SK-N-MC (cell line): ENCODE measurements around the gene PID1.
A peak's percentile ranks its signal among the peaks of the same experiment; 100 is the strongest.

Experiments
- DNase-seq: peaks from one replicate; pipeline ENCODE4 v3.0.0-alpha.2; 2011; ENCODE audit warnings: low read depth, low spot score
- H3K27ac ChIP-seq: fragments of 200-600 bp; sonication (generic); 2 replicates; pipeline ENCODE4 v1.5.1; 2016; ENCODE audit warnings: mixed run types
- H3K36me3 ChIP-seq: fragments of 200-600 bp; sonication (generic); 2 replicates; pipeline ENCODE4 v1.6.1; 2017; ENCODE audit warnings: antibody characterized with exemption, low read length, mixed read lengths; ENCODE audit not compliant: insufficient read depth
- H3K4me3 ChIP-seq: fragments of 200-600 bp; sonication (generic); 2 replicates; pipeline ENCODE4 v1.5.1; 2016
- H3K9ac ChIP-seq: fragments of 200-600 bp; sonication (generic); 2 replicates; pipeline ENCODE4 v1.8.0; 2017; ENCODE audit warnings: mixed run types, mixed read lengths; ENCODE audit not compliant: insufficient read length
- H3K9me3 ChIP-seq: fragments of 200-600 bp; sonication (generic); 2 replicates; pipeline ENCODE4 v1.6.1; 2017; ENCODE audit warnings: low read depth, mild to moderate bottlenecking, antibody characterized with exemption, low read length, moderate library complexity, mixed read lengths
- EZH2 ChIP-seq: fragments of 200-600 bp; sonication (generic); IDR thresholded peaks from one replicate; pipeline ENCODE4 v1.6.1; 2017; ENCODE audit warnings: antibody characterized with exemption
- FOXP2 ChIP-seq: optimal IDR thresholded peaks from 2 replicates; pipeline ENCODE3; 2011; ENCODE audit warnings: mild to moderate bottlenecking, moderate library complexity; ENCODE audit not compliant: insufficient read depth; ENCODE audit errors: extremely low read length, control extremely low read depth
- POLR2AphosphoS5 ChIP-seq: IDR thresholded peaks from 2 replicates; pipeline ENCODE4 v1.6.1; 2012; ENCODE audit warnings: mild to moderate bottlenecking, low read depth, low read length, borderline replicate concordance

PID1 gene

DNA sequence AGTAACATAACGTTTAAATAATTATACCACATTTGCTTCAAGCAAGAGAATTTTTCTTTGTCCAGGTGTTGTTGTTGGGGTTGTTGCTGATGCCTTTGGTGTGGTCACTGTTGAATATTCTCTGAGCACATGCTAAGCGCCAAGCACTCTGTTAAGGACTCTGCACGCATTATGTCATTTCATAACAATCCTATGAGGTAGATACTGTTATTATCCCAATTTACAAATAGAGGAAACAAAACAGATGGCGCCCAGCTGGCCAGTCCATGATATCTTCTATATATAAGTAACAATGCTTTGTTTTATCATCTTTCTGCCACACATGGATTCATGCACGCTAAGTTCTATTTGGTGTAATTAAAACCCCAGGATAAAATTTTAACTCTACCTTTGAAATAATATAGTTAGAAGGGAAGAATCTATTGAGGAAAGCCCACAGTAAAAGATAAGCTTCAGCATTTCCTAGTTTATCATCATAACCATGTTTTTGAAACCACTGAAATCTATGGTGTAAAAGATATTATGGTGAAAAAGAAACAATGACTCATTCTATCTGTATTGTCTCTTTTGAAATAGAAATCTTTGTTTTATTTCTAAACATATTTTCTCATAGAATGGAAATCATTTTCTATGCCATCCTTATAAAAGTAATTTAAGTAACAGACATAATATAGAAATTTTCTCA, 199.7 kb downstream of the PID1 start:
- Histone ChIP-seq H3K4me3 (no peak overlapping the region), H3K27ac (no peak overlapping the region), H3K9me3 (no peaks in the 10 kb centered on the region), H3K36me3 (no peaks in the 10 kb centered on the region), H3K9ac (no peak overlapping the region)
- TF ChIP-seq EZH2 (no peak), POLR2AphosphoS5 (no peak), FOXP2 (no peak)
- DNase-seq = no peak

DNA sequence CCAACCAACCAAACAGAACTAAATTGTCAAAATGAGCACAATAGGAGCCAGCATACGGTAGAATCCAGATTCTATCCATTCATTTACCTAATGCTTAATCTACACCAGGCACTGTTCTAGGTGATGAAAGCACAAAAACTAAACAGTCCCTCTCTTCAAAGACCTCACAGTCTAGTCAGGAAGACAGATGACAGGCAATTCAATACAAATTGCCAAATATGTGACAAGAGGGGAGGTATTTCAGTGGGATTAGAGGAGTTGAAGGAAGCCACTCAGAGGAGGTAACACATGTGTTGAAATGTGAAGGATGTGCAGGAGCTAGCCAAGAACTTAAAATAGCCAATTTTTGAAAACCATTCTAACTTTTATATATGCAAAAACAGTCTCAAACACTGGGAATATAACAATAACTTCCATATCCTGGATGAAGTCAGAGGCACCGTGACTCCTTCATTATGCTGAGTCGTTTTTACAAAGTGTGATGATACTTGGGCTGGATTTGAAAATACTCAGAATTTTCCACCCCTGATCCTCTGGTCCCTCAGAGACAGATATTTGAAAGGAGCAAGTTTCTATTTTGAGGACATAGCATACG, 204.9 kb downstream of the PID1 start:
- H3K36me3 ChIP-seq = no peaks in the 10 kb centered on the region

DNA sequence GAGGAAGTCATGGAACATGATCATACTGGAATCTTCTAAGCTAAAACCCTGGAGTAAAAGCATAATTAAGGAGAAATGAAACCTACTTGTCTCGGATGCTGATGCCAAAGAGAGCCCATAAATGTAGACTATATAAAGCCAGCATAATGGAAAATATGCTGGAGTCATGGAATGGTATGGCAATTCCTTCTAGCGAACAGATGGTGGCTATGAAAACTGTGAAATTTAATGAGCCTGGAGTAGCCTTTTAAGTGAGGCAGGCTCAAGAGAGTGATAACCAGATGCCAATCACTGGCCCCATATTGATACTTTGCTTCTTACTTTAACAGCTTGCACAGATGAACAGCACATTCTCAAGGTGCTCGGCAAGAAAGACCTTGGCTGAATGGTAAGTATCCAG, 206.3 kb downstream of the PID1 start:
- DNase-seq = no peak
- no peak overlapping the region for H3K4me3 ChIP-seq
- TF ChIP-seq FOXP2 (no peak), EZH2 (no peak), POLR2AphosphoS5 (no peak)
- H3K36me3 ChIP-seq = no peaks in the 10 kb centered on the region
- H3K9ac ChIP-seq = no peak overlapping the region
- no peak overlapping the region for H3K27ac ChIP-seq
- no peaks in the 10 kb centered on the region; the same call in 1 of the 2 replicates for H3K9me3 ChIP-seq

More for the DNA sequence above, 204.9 kb downstream of the PID1 start:
- Histone ChIP-seq H3K4me3 (no peak overlapping the region), H3K9ac (no peak overlapping the region), H3K9me3 (no peaks in the 10 kb centered on the region; the same call in 1 of the 2 replicates), H3K27ac (no peak overlapping the region)
- DNase-seq = no peak
- no peak for TF ChIP-seq POLR2AphosphoS5
- no peak for TF ChIP-seq EZH2
- TF ChIP-seq FOXP2 = no peak

DNA sequence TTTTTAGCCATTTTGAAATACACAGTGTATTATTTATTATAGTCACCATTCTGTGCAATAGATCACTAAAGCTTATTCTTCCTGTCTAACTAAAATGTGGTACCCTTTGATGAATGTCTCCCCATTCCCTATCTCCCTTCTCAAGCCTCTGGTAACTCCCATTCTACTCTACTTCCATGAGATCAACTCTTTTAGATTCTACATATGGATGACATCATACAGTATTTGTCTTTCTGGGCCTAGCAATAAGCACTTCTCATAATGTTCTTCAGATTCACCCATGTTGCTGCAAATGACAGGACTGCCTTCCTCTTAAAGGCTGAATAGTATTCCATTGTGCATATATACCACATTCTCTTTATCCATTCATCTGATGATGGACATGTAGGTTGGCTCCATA, 210.9 kb downstream of the PID1 start:
- H3K9ac ChIP-seq = no peak overlapping the region
- TF ChIP-seq EZH2 (no peak), FOXP2 (no peak), POLR2AphosphoS5 (no peak)
- no peaks in the 10 kb centered on the region; the same call in 1 of the 2 replicates for H3K9me3 ChIP-seq
- DNase-seq = no peak
- H3K36me3 ChIP-seq = no peaks in the 10 kb centered on the region
- H3K4me3 ChIP-seq = no peak overlapping the region
- H3K27ac ChIP-seq = no peak overlapping the region

DNA sequence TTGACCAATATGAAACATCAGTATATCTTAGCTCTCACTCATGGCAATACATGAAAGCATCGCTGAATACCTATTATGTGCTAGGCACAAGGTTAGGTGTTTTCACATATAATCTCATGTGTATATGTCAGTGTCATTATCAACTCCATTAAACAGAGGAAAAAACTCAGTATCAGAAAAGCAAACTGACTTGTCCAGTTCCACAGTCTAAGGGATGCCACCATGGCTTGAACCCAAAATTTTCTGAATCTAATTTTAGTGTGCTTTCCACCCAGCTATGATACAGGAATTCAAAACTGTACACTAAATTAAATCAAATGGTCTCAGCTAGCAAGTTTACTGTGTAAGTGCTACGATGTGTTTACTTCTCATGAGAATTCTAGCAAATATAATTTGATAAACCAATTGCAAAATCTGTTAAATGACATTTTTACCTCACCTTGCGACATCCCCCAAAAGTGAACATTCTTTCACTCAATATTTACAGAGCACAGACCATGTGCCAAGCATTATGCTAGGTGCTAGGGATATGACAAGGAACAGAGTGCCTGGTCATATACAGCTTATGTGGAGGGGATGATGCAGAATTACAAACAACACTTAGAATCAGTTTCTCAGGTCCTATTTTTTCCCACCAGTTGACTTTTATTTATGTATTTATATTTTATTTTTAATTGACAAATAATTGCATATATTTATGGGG, 211.6 kb downstream of the PID1 start:
- H3K9me3 ChIP-seq = no peaks in the 10 kb centered on the region; the same call in 1 of the 2 replicates
- DNase-seq = no peak
- no peaks in the 10 kb centered on the region for H3K36me3 ChIP-seq
- H3K9ac ChIP-seq = no peak overlapping the region
- TF ChIP-seq EZH2 = no peak
- no peak for TF ChIP-seq FOXP2
- no peak for TF ChIP-seq POLR2AphosphoS5
- no peak overlapping the region for H3K4me3 ChIP-seq
- no peak overlapping the region for H3K27ac ChIP-seq

DNA sequence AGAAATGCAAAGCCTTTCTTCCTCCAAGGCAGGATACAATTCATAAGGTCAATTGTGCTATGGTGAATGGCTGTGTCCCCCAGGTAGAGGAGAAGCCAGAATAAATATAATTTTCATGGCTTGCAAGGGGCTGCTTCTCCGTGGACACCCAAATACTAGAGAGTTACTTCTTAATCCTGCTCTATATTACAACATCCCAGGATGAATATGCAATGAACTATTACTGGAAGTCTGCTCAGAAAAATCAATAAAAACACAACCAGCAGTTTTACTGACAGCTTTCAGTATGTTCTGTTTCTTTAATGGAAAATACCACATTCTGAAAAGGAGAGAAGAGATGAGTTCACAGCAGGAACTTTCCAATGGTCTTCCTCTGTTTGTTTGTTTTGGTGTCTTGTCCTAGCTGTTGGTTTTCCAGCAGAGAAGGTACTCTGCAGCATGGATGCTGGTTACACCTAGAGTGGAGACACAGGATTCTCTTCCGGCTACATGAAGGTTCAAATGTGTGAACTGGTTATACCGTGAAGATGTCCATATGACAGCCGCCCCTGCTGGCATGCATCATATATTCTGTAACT, 213.0 kb downstream of the PID1 start:
- no peaks in the 10 kb centered on the region for H3K9me3 ChIP-seq
- H3K36me3 ChIP-seq = no peaks in the 10 kb centered on the region
- H3K4me3 ChIP-seq = peak overlapping the region; percentile 4; the same call in 1 of the 2 replicates
- TF ChIP-seq POLR2AphosphoS5 = no peak
- no peak for TF ChIP-seq EZH2
- TF ChIP-seq FOXP2 = no peak
- no peak overlapping the region for H3K9ac ChIP-seq
- H3K27ac ChIP-seq = peak overlapping the region; percentile 33; the same call in 1 of the 2 replicates
- DNase-seq = no peak

DNA sequence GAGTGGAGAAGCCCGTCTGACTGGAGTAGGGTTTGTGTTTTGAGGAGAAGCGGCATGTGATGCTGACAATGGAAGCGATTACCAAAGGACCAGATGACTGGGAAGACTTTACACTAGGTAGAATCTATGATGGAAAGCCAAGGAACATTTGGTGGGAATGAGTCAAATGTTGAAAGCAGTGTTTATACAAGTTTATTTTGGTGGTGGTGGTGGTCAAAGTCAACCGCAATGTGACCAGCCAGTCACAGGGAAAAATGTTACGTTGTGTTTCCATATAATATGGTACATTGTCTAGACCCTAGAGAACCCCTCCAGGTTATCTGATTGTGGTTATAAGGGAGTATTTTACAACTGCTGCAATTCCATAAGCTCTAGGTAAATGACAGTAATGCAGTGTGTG, 216.8 kb downstream of the PID1 start:
- Histone ChIP-seq H3K4me3 (no peak overlapping the region), H3K9ac (no peak overlapping the region), H3K27ac (no peak overlapping the region), H3K36me3 (no peaks in the 10 kb centered on the region), H3K9me3 (no peaks in the 10 kb centered on the region)
- TF ChIP-seq EZH2 = no peak
- TF ChIP-seq FOXP2 = no peak
- TF ChIP-seq POLR2AphosphoS5 = no peak
- no peak for DNase-seq

DNA sequence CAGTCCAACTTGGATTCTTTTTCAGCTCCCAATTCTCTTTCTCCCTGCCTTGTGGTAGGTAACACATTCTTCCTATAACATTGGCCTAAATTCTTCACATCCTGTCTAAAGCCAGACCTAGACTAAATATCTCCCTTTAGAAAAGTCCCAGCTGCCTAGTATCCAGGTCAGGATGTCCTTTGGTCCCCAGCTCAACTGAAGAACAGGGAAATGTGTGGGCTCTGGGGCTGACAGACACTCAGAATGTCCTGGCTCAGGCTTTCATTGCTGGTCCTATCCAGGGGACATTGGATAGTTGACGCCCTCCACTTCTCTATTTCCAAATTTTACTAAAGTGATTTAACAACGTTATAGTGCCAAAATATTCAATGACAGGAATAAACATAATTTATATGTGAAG, 219.3 kb downstream of the PID1 start:
- no peak overlapping the region for H3K9ac ChIP-seq
- no peak overlapping the region for H3K27ac ChIP-seq
- DNase-seq = no peak
- TF ChIP-seq FOXP2 = no peak
- TF ChIP-seq EZH2 = no peak
- no peak for TF ChIP-seq POLR2AphosphoS5
- H3K4me3 ChIP-seq = no peak overlapping the region
- no peaks in the 10 kb centered on the region for H3K9me3 ChIP-seq
- H3K36me3 ChIP-seq = no peaks in the 10 kb centered on the region
